ENCODE data around the gene KRTAP10-12.

GRCh38 chr21:44737706-44738354, 40.9 kb downstream of the KRTAP10-12 start:
- no peak for TF ChIP-seq CTCF (IDR thresholded peaks at IDR 0.05)
- no peak for TF ChIP-seq POLR2A (IDR thresholded peaks at IDR 0.05)

Data from heart left ventricle (tissue), 13 donors.